ENCODE results near the gene RNF148. TPM values are rescaled to one million over a fixed set of nuclear protein-coding genes. Genes with fewer than 3 reads are reported as not detected.
"Not testable (repeated sequence)": the region's sequence is repeated elsewhere in the genome, so short reads cannot be mapped to it uniquely, and the experiment has no call there.

The RNF148 gene
- total RNA-seq, 1 donor from 2014 or later: 0.32 TPM

- no peak for ATAC-seq
- intact Hi-C loops (cut with DNase I): no loop called here
- DNase-seq (ENCODE audit: missing footprints): no peak
Observed at GRCh38 chr7:122694697-122695096, 8.0 kb downstream of the RNF148 start.

- intact Hi-C loops (cut with DNase I): no loop called here
- DNase-seq (ENCODE audit: missing footprints) (no peak), ATAC-seq (no peak)
Observed at GRCh38 chr7:122692769-122693309, 9.9 kb downstream of the RNF148 start.

- peak; percentile 28 for ATAC-seq
- intact Hi-C loops (cut with DNase I): no loop called here
- DNase-seq (ENCODE audit: missing footprints): no peak
Observed at GRCh38 chr7:122691569-122692235, 11.0 kb downstream of the RNF148 start.

- ATAC-seq (no peak), DNase-seq (ENCODE audit: missing footprints) (no peak)
- intact Hi-C loops (cut with DNase I): no loop called here
Observed at GRCh38 chr7:122689346-122690109, 13.2 kb downstream of the RNF148 start.

GRCh38 chr7:122688400-122688998 is 14.2 kb downstream of the RNF148 start:
- ATAC-seq (peak; percentile 9), DNase-seq (ENCODE audit: missing footprints) (no peak)
- intact Hi-C loops (cut with DNase I): no loop called here

DNA sequence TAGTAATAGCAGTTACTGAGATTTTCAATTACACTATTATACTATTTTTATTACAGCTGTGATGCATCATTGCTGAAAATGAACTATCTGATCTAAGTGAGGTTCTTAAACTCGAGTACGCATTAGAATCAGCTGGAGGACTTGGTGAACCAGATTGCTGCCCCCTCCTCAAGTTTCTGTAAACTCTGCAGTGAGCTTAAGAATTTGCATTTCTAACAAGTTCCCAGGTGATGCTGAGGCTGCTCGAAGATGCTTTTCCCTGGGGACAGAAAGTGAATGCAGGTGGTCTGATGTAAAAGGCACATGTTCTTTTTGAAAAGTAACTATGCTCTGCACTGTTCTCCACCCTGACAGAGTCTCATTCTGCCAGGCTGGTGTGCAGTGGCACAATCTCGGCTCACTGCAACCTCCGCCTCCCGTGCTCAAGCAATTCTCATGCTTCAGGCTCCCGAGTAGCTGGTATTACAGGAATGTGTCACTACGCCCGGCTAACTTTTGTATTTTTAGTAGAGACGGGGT is 16.3 kb downstream of the RNF148 start:
- ATAC-seq (no peak), DNase-seq (ENCODE audit: missing footprints) (no peak)
- intact Hi-C loops (cut with DNase I): no loop called here

- intact Hi-C loops (cut with DNase I): no loop called here
- DNase-seq (ENCODE audit: missing footprints): no peak
- ATAC-seq: no peak
Observed at GRCh38 chr7:122684504-122684903, 18.2 kb downstream of the RNF148 start.

GRCh38 chr7:122682815-122683550 is 19.7 kb downstream of the RNF148 start:
- intact Hi-C loops (cut with DNase I): no loop called here
- no peak for DNase-seq (ENCODE audit: missing footprints)
- peak; percentile 84 for ATAC-seq

DNA sequence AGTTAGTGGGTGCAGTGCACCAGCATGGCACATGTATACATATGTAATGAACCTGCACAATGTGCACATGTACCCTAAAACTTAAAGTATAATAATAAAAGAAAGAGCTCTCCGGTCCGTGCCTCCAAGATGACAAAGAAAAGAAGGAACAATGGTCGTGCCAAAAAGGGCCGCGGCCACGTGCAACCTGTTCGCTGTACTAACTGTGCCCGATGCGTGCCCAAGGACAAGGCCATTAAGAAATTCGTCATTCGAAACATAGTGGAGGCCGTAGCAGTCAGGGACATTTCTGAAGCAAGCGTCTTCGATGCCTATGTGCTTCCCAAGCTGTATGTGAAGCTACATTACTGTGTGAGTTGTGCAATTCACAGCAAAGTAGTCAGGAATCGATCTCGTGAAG is 21.5 kb downstream of the RNF148 start:
- ATAC-seq; DNase-seq (ENCODE audit: missing footprints); intact Hi-C loops (cut with DNase I): not testable (repeated sequence)

GRCh38 chr7:122679813-122680212 is 22.9 kb downstream of the RNF148 start:
- DNase-seq (ENCODE audit: missing footprints) (no peak), ATAC-seq (no peak)
- intact Hi-C loops (cut with DNase I): no loop called here

- DNase-seq (ENCODE audit: missing footprints); intact Hi-C loops (cut with DNase I); ATAC-seq: not testable (repeated sequence)
Observed at GRCh38 chr7:122679269-122679709, 23.4 kb downstream of the RNF148 start.

DNA sequence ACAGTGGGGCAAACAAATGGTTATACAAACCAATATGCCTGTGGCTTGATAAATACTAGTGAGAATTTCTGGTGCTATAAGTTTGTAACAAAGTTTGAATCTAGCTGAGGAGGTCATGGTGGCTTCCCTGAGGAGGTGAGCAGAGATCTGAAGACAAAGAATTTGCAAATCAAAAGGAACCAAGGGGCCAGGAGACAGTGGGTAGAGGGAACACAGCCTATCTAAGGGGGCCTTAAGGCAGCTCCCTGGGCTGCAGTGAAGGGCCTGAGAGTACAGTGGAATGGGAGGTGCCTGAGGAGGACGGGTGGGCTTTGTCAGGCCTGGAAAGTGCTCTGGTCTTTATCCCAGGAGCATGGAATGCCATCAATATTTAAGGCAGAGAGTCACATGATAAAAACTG is 25.6 kb downstream of the RNF148 start:
- no peak for ATAC-seq
- intact Hi-C loops (cut with DNase I): no loop called here
- DNase-seq (ENCODE audit: missing footprints): no peak

GRCh38 chr7:122676466-122676865 is 26.3 kb downstream of the RNF148 start:
- ATAC-seq (no peak), DNase-seq (ENCODE audit: missing footprints) (no peak)
- intact Hi-C loops (cut with DNase I): no loop called here

DNA sequence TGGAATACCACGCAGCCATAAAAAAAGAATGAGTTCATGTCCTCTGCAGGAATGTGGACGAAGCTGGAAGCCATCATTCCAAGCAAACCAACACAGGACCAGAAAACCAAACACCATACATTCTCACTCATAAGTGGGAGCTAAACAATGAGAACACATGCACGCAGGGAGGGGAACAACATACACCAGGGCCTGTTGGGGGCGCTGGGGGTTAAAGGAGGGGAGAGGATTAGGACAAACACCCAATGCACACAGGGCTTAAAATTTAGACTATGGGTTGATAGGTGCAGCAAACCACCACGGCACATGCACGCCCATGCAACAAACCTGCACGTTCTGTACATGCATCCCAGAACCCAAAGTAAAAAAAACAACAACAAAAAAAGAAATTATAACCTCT is 27.1 kb downstream of the RNF148 start:
- DNase-seq (ENCODE audit: missing footprints) (no peak), ATAC-seq (no peak)
- intact Hi-C loops (cut with DNase I): no loop called here

DNA sequence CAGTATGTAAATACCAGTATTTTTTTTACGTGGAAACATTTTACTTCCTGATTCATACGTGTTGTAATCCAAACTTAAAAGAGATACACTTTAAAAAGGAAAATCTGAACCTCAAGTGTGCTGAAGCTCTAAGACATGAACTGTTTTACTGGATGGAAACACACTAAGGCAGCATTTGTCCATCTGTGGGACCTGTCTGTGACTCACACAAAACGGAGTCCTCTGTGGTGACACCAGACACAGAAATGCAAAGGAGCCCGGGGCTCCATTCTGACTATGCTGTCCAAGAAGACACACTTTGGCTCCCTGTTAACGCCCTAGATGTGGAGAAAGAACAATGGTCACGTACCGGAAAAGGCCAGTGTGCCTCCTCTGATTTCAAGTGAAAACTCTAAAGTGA is 27.7 kb downstream of the RNF148 start:
- intact Hi-C loops (cut with DNase I): no loop called here

GRCh38 chr7:122674502-122674901 is 28.2 kb downstream of the RNF148 start:
- intact Hi-C loops (cut with DNase I): no loop called here
- DNase-seq (ENCODE audit: missing footprints) (no peak), ATAC-seq (no peak)

More for the DNA sequence above, 27.7 kb downstream of the RNF148 start:
- ATAC-seq: no peak
- no peak for DNase-seq (ENCODE audit: missing footprints)

DNA sequence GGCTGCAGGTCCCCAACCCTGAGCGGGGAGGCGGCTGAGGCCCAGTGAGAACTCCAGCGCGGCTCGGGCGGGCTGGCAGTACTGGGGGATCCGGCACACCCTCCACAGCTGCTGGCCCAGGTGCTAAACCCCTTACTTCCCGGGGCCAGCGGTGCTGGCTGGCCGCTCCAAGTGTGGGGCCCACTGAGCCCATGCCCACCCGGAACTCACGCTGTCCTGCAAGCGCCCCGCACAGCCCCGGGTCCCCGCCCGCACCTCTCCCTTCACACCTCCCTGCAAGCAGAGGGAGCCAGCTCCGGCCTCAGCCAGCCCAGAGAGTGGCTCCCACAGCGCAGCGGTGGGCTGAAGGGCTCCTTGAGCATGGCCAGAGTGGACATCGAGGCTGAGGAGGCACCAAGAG is 28.8 kb downstream of the RNF148 start:
- intact Hi-C loops (cut with DNase I): no loop called here
- no peak for DNase-seq (ENCODE audit: missing footprints)
- ATAC-seq: no peak

- DNase-seq (ENCODE audit: missing footprints) (no peak), ATAC-seq (no peak)
- intact Hi-C loops (cut with DNase I): no loop called here
Observed at GRCh38 chr7:122672536-122672935, 30.2 kb downstream of the RNF148 start.

GRCh38 chr7:122663733-122664132 is 39.0 kb downstream of the RNF148 start:
- ATAC-seq (no peak), DNase-seq (ENCODE audit: missing footprints) (no peak)
- intact Hi-C loops (cut with DNase I): no loop called here
